Mesothelial cell of epicardium (in vitro differentiated cells): ENCODE measurements around the gene ANKRD17. TPM values are rescaled to one million over a fixed set of nuclear protein-coding genes. Genes with fewer than 3 reads are reported as not detected.

ENCODE experiments used
- DNase-seq, 2 experiments: peaks; one replicate each; pipeline ENCODE4 v3.0.0; 2021; ENCODE audit warnings: low spot score in 2 of 2; ENCODE audit not compliant: unreplicated experiment in 2 of 2
- H3K27ac Mint-ChIP-seq: 2 replicates; pipeline ENCODE4 v1.8.0; 2021; ENCODE audit warnings: mixed read lengths
- H3K27me3 Mint-ChIP-seq: 2 replicates; pipeline ENCODE4 v1.8.0; 2021; ENCODE audit warnings: low read depth, mixed read lengths
- H3K36me3 Mint-ChIP-seq: 2 replicates; pipeline ENCODE4 v1.8.0; 2021; ENCODE audit warnings: mixed read lengths
- H3K4me1 Mint-ChIP-seq: 2 replicates; pipeline ENCODE4 v1.8.0; 2021; ENCODE audit warnings: mixed read lengths
- H3K4me3 Mint-ChIP-seq: 2 replicates; pipeline ENCODE4 v1.8.0; 2021; ENCODE audit warnings: mild to moderate bottlenecking, moderate library complexity, mixed read lengths
- H3K9me3 Mint-ChIP-seq: 2 replicates; pipeline ENCODE4 v1.8.0; 2021; ENCODE audit warnings: mixed read lengths
- CTCF ChIP-seq: fragments of 200-600 bp; sonication (generic); IDR thresholded peaks from one replicate; pipeline ENCODE4 v1.5.0; 2021; ENCODE audit warnings: antibody characterized with exemption; ENCODE audit not compliant: unreplicated experiment
- total RNA-seq: library from RNA; stranded (reverse); gene quantifications from 3 replicates; pipeline ENCODE4 v1.2.1, GENCODE V29; 2021

Gene ANKRD17
- total RNA-seq, 1 donor from 2014 or later = 92.5 TPM

- Mint-ChIP-seq H3K4me1 (no peaks in the 10 kb centered on the region), H3K36me3 (peaks cover 15% of the 10 kb centered on the region), H3K27me3 (no peaks in the 10 kb centered on the region), H3K9me3 (peaks cover 9% of the 10 kb centered on the region), H3K4me3 (no peak overlapping the region), H3K27ac (peak overlapping the region; percentile 43)
- DNase-seq = no peak
- TF ChIP-seq CTCF = no peak
Observed at GRCh38 chr4:73193155-73193554, 65.4 kb downstream of the ANKRD17 start.

- H3K4me1 Mint-ChIP-seq = no peaks in the 10 kb centered on the region
- H3K27me3 Mint-ChIP-seq = no peaks in the 10 kb centered on the region
- no peak overlapping the region for H3K27ac Mint-ChIP-seq
- H3K9me3 Mint-ChIP-seq = peaks cover 9% of the 10 kb centered on the region
- H3K36me3 Mint-ChIP-seq = peaks cover 17% of the 10 kb centered on the region
- H3K4me3 Mint-ChIP-seq = no peak overlapping the region
- no peak for TF ChIP-seq CTCF
- DNase-seq = no peak
Observed at GRCh38 chr4:73189274-73189810, 69.3 kb downstream of the ANKRD17 start.

DNA sequence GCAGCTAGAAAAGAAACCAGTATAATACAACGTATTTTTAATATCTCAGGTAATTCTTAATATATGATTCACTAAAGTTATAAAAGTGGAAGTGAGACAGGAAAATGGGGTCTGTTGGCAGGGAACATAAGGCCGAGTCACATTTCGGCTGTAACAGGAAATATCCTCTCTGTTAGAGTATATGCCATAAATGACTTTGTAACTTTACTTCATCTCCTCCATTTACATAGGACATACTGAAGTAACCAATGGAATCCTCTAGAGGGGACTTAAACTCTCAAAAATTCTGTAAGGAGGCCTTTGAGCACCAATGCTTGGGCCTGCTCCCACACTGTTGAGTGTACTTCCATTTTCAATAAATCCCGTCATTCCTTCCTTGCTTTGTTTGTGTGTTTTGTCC is 71.3 kb downstream of the ANKRD17 start:
- H3K36me3 Mint-ChIP-seq = peaks cover 19% of the 10 kb centered on the region
- H3K27me3 Mint-ChIP-seq = no peaks in the 10 kb centered on the region
- peaks cover 9% of the 10 kb centered on the region for H3K9me3 Mint-ChIP-seq
- H3K4me3 Mint-ChIP-seq = no peak overlapping the region
- H3K4me1 Mint-ChIP-seq = no peaks in the 10 kb centered on the region
- no peak overlapping the region for H3K27ac Mint-ChIP-seq
- no peak for TF ChIP-seq CTCF
- no peak for DNase-seq

GRCh38 chr4:73185903-73186302 is 72.7 kb downstream of the ANKRD17 start:
- TF ChIP-seq CTCF = no peak
- Mint-ChIP-seq H3K27ac (no peak overlapping the region), H3K9me3 (peaks cover 9% of the 10 kb centered on the region), H3K36me3 (peaks cover 18% of the 10 kb centered on the region), H3K27me3 (no peaks in the 10 kb centered on the region), H3K4me3 (no peak overlapping the region), H3K4me1 (peaks cover 4% of the 10 kb centered on the region)
- no peak for DNase-seq

- Mint-ChIP-seq H3K9me3 (peaks cover 1% of the 10 kb centered on the region), H3K4me3 (no peak overlapping the region), H3K36me3 (peaks cover 4% of the 10 kb centered on the region), H3K27ac (no peak overlapping the region), H3K27me3 (no peaks in the 10 kb centered on the region), H3K4me1 (peaks cover 13% of the 10 kb centered on the region)
- no peak for DNase-seq
- TF ChIP-seq CTCF = no peak
Observed at GRCh38 chr4:73181231-73181630, 77.4 kb downstream of the ANKRD17 start.

DNA sequence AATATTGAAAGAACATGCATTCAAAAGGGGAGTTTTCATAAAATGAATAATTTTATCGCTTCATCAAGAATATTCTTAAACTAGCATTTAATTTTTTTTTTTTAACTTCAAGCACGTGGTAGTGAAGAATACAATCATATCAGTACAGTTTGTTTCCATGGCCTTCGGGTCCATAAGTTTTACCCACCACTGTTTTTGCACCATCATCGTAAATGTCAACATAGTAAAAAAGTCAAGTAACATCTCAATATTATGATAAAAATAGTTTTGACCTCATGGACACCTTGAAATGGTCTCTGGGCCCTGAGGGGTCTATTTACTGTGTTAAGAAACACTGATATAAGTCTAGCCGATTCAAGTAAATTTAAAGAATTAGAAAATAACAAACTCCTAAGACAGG is 80.2 kb downstream of the ANKRD17 start:
- peaks cover 13% of the 10 kb centered on the region for H3K4me1 Mint-ChIP-seq
- H3K27ac Mint-ChIP-seq = no peak overlapping the region
- peaks cover 23% of the 10 kb centered on the region for H3K9me3 Mint-ChIP-seq
- H3K36me3 Mint-ChIP-seq = peaks cover 31% of the 10 kb centered on the region
- TF ChIP-seq CTCF = no peak
- no peaks in the 10 kb centered on the region for H3K27me3 Mint-ChIP-seq
- no peak overlapping the region for H3K4me3 Mint-ChIP-seq
- no peak for DNase-seq
